GM23338 (cell line): ENCODE results near the gene P4HTM. TPM values are rescaled to one million over a fixed set of nuclear protein-coding genes. Genes with fewer than 3 reads are reported as not detected.

Source experiments
- ATAC-seq: fragments of 200-7000 bp; cut with Tn5 transposase; 3 replicates; pipeline ENCODE4 v1.9.1; 2020
- DNase-seq: peaks from one replicate; pipeline ENCODE4 v3.0.0-alpha.2; 2015; ENCODE audit warnings: low spot score
- H2AFZ ChIP-seq: fragments of 200-600 bp; sonication (generic); 2 replicates; pipeline ENCODE4 v1.8.0; 2016; ENCODE audit warnings: antibody characterized with exemption, mild to moderate bottlenecking, moderate library complexity
- H3F3A ChIP-seq: fragments of 200-600 bp; sonication (generic); replicated peaks from 2 replicates; pipeline ENCODE4 v1.8.0; 2017; ENCODE audit warnings: antibody characterized with exemption, mixed run types, low read depth
- H3K27ac ChIP-seq: fragments of 200-600 bp; sonication (generic); 2 replicates; pipeline ENCODE4 v1.6.1; 2016; ENCODE audit warnings: low read depth
- H3K27me3 ChIP-seq: fragments of 200-600 bp; sonication (generic); 2 replicates; pipeline ENCODE4 v1.8.0; 2016; ENCODE audit warnings: mild to moderate bottlenecking, mixed run types, moderate library complexity; ENCODE audit not compliant: insufficient read depth
- H3K36me3 ChIP-seq: fragments of 200-600 bp; sonication (generic); 2 replicates; pipeline ENCODE4 v1.8.0; 2016; ENCODE audit warnings: mild to moderate bottlenecking; ENCODE audit not compliant: insufficient read depth
- H3K4me1 ChIP-seq: fragments of 200-600 bp; sonication (generic); 2 replicates; pipeline ENCODE4 v1.8.0; 2016; ENCODE audit warnings: mild to moderate bottlenecking, moderate library complexity; ENCODE audit not compliant: insufficient read depth
- H3K4me2 ChIP-seq: fragments of 200-600 bp; sonication (generic); 2 replicates; pipeline ENCODE4 v1.7.1; 2017; ENCODE audit warnings: mixed run types
- H3K4me3 ChIP-seq: fragments of 200-600 bp; sonication (generic); 2 replicates; pipeline ENCODE4 v1.6.1; 2016; ENCODE audit warnings: mixed run types
- H3K79me2 ChIP-seq: fragments of 200-600 bp; sonication (generic); replicated peaks from 2 replicates; pipeline ENCODE4 v1.8.0; 2017; ENCODE audit warnings: mild to moderate bottlenecking; ENCODE audit not compliant: insufficient read depth
- H3K9me2 ChIP-seq: fragments of 200-600 bp; sonication (generic); 2 replicates; pipeline ENCODE4 v1.8.0; 2017; ENCODE audit not compliant: insufficient read depth
- H4K20me1 ChIP-seq: fragments of 200-600 bp; sonication (generic); replicated peaks from 2 replicates; pipeline ENCODE4 v1.8.0; 2017; ENCODE audit warnings: mild to moderate bottlenecking; ENCODE audit not compliant: insufficient read depth
- H3K27ac Mint-ChIP-seq: 2 replicates; pipeline ENCODE4 v1.8.0; 2020; ENCODE audit warnings: inconsistent platforms, mild to moderate bottlenecking, moderate library complexity, mixed read lengths
- H3K27me3 Mint-ChIP-seq: 3 replicates; pipeline ENCODE4 v1.8.0; 2022; ENCODE audit warnings: low read depth, mild to moderate bottlenecking, moderate library complexity, mixed read lengths, inconsistent platforms; ENCODE audit not compliant: insufficient read depth, poor library complexity
- H3K36me3 Mint-ChIP-seq: 3 replicates; pipeline ENCODE4 v1.8.0; 2021; ENCODE audit warnings: low read depth, mild to moderate bottlenecking, inconsistent platforms, moderate library complexity, mixed read lengths
- H3K4me1 Mint-ChIP-seq: 3 replicates; pipeline ENCODE4 v1.8.0; 2020; ENCODE audit warnings: mild to moderate bottlenecking, inconsistent platforms, mixed read lengths
- H3K4me3 Mint-ChIP-seq: 3 replicates; pipeline ENCODE4 v1.8.0; 2021; ENCODE audit warnings: moderate library complexity, mild to moderate bottlenecking, inconsistent platforms, mixed read lengths
- H3K9me3 Mint-ChIP-seq: 3 replicates; pipeline ENCODE4 v1.8.0; 2020; ENCODE audit warnings: moderate library complexity, mild to moderate bottlenecking, inconsistent platforms, mixed read lengths
- CREB1 ChIP-seq: fragments of 250-450 bp; sonication (Bioruptor Pico); IDR thresholded peaks from 2 replicates; pipeline ENCODE4 v1.5.0; 2020; ENCODE audit warnings: low read depth, mild to moderate bottlenecking, moderate library complexity
- ETS1 ChIP-seq: IDR thresholded peaks from 2 replicates; pipeline ENCODE4 v1.6.1; 2016; ENCODE audit warnings: antibody characterized with exemption
- EZH2 ChIP-seq: fragments of 200-600 bp; sonication (generic); IDR thresholded peaks from one replicate; pipeline ENCODE4 v1.8.0; 2017; ENCODE audit warnings: antibody characterized with exemption, mild to moderate bottlenecking, low read depth; ENCODE audit not compliant: unreplicated experiment
- NANOG ChIP-seq: IDR thresholded peaks from 2 replicates; pipeline ENCODE4 v1.6.1; 2016; ENCODE audit warnings: antibody characterized with exemption, borderline replicate concordance
- STAT1 ChIP-seq: IDR thresholded peaks from one replicate; pipeline ENCODE4 v1.6.1; 2016; ENCODE audit warnings: antibody characterized with exemption; ENCODE audit not compliant: unreplicated experiment
- ZNF331 ChIP-seq: fragments of 250-450 bp; sonication (Bioruptor Pico); IDR thresholded peaks from 2 replicates; pipeline ENCODE4 v1.5.0; 2020; ENCODE audit warnings: low read depth, mild to moderate bottlenecking, moderate library complexity
- ZNF462 ChIP-seq: fragments of 250-450 bp; sonication (Bioruptor Pico); IDR thresholded peaks from 2 replicates; pipeline ENCODE4 v1.5.0; 2020; ENCODE audit warnings: mild to moderate bottlenecking, moderate library complexity
- polyA plus RNA-seq: library from polyadenylated mRNA; unstranded; fragments of >200 nt; fragmentation: Nextera tagmentation; extraction: Ambion mirVana; gene quantifications from 2 replicates; pipeline ENCODE4 v1.2.1, GENCODE V29; 2016
- total RNA-seq: library from RNA; depleted of rRNA; stranded (reverse); fragments of >200 nt; shearing (Covaris generic); gene quantifications from 2 replicates; pipeline ENCODE4 v1.2.3, GENCODE V29; 2014

Gene P4HTM
- total and polyA plus RNA-seq, 2 experiments from 2014 or later: 15.9 to 28.7 TPM

- H3K36me3 Mint-ChIP-seq: peaks cover 58% of the 10 kb centered on the region
- no peak overlapping the region for H3K4me3 ChIP-seq
- TF ChIP-seq ZNF462 (CRISPR knock-in tag): no peak
- TF ChIP-seq EZH2: no peak
- TF ChIP-seq ZNF331 (CRISPR knock-in tag): no peak
- no peak for TF ChIP-seq ETS1
- TF ChIP-seq NANOG: no peak
- no peak for TF ChIP-seq CREB1 (CRISPR knock-in tag)
- no peak for TF ChIP-seq STAT1
- H3K27me3 ChIP-seq: no peaks in the 10 kb centered on the region
- H3K9me3 Mint-ChIP-seq: no peaks in the 10 kb centered on the region
- no peak overlapping the region for H3K4me2 ChIP-seq
- H2AFZ ChIP-seq: no peak overlapping the region
- H3K9me2 ChIP-seq: no peaks in the 10 kb centered on the region
- no peak overlapping the region for H3K27ac Mint-ChIP-seq
- H4K20me1 ChIP-seq: peaks cover 8% of the 10 kb centered on the region
- peaks cover 4% of the 10 kb centered on the region for H3K27me3 Mint-ChIP-seq
- no peak overlapping the region for H3K4me3 Mint-ChIP-seq
- H3K79me2 ChIP-seq: no peaks in the 10 kb centered on the region; the same call in 1 of the 2 replicates
- H3K36me3 ChIP-seq: peaks cover 39% of the 10 kb centered on the region
- H3K4me1 Mint-ChIP-seq: no peaks in the 10 kb centered on the region
- H3K27ac ChIP-seq: no peak overlapping the region
- ATAC-seq (no peak), DNase-seq (no peak)
- peaks cover 41% of the 10 kb centered on the region for H3F3A ChIP-seq
- H3K4me1 ChIP-seq: no peaks in the 10 kb centered on the region
Observed at GRCh38 chr3:49035281-49035680, 45.2 kb downstream of the P4HTM start.
